Activated CD4-positive, alpha-beta T cell treated with anti-CD3 and anti-CD28 coated beads, Interleukin-2, amount 10 ng/mL, durations not matched to agents 7 days and 5 days (primary cell): ENCODE data around the gene ABI3BP. TPM values are rescaled to one million over a fixed set of nuclear protein-coding genes. Genes with fewer than 3 reads are reported as not detected.
"Not testable (repeated sequence)": the region's sequence is repeated elsewhere in the genome, so short reads cannot be mapped to it uniquely, and the experiment has no call there.

ENCODE experiments used
- CTCF ChIA-PET: fragments of 350-600 bp; sonication (Branson Sonifier 250); formaldehyde crosslinking; loops from one replicate; lab custom pipeline; 2021; ENCODE audit warnings: antibody characterized with exemption; lab: Charles Lee
- POLR2A ChIA-PET: fragments of 350-600 bp; sonication (Branson Sonifier 250); formaldehyde crosslinking; loops from one replicate; lab custom pipeline; 2021; ENCODE audit warnings: antibody characterized with exemption; lab: Charles Lee
- DNase-seq: peaks from one replicate; pipeline ENCODE4 v3.0.0-alpha.2; 2020
- H3K27ac Mint-ChIP-seq: one replicate; pipeline ENCODE4 v1.8.0; 2021; ENCODE audit warnings: mild to moderate bottlenecking, moderate library complexity, mixed read lengths
- H3K27me3 Mint-ChIP-seq: one replicate; pipeline ENCODE4 v1.8.0; 2021; ENCODE audit warnings: mixed read lengths
- H3K36me3 Mint-ChIP-seq: one replicate; pipeline ENCODE4 v1.8.0; 2021; ENCODE audit warnings: low read depth, mixed read lengths
- H3K4me1 Mint-ChIP-seq: one replicate; pipeline ENCODE4 v1.8.0; 2021; ENCODE audit warnings: mixed read lengths
- H3K4me3 Mint-ChIP-seq: one replicate; pipeline ENCODE4 v1.8.0; 2021; ENCODE audit warnings: mild to moderate bottlenecking, moderate library complexity, mixed read lengths
- H3K9me3 Mint-ChIP-seq: one replicate; pipeline ENCODE4 v1.8.0; 2021; ENCODE audit warnings: mixed read lengths
- total RNA-seq, 2 experiments: library from RNA; stranded (reverse); gene quantifications; one replicate each; pipeline ENCODE4 v1.2.3, GENCODE V29; 2021

ABI3BP gene
- total RNA-seq, 2 experiments from 2014 or later: not detected

DNA sequence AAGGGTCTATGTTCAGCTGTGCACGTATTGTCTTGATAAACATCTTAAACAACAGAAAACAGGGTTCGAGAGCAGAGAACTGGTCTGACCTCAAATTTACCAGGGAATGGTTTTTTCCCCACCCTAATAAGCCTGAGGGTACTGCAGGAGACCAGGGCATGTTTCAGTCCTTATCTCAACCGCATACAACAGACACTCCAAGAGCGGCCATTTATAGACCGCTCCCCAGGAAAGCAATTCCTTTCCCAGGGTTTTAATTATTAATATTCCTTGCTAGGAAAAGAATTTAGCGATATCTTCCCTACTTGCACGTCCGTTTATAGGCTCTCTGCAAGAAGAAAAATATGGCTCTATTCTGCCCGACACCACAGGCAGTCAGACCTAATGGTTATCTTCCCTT lies 19.1 kb upstream of the ABI3BP start:
- POLR2A ChIA-PET, H3K36me3 Mint-ChIP-seq, H3K4me1 Mint-ChIP-seq, CTCF ChIA-PET, H3K27ac Mint-ChIP-seq, H3K4me3 Mint-ChIP-seq, H3K27me3 Mint-ChIP-seq, DNase-seq: not testable (repeated sequence)
- H3K9me3 Mint-ChIP-seq: peaks cover 12% of the 10 kb centered on the region

DNA sequence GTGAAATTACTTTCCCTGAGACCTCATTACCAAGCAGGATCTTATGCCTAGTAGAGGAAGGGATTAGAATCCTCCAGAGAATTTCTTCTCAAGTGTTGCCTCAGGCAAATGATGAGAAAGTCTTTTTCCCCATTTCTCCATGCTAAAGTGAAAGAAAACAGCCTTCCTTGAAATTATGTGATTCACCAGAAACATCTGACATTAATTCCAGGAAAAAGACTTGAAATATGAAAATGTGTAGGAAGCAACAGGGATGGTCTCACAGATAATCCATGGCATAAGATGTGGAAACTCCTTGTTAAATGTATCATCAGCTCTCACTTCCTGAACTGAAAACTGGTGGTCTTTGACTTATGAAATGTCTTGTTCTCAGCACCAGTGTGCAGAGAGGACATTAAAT lies 17.9 kb upstream of the ABI3BP start:
- CTCF ChIA-PET: interaction anchor here (0.6 kb wide), 1 partner anchor 427 kb away, joined by 6 read pairs; no protein-coding TSS in a partner anchor
- no peak overlapping the region for H3K4me3 Mint-ChIP-seq

DNA sequence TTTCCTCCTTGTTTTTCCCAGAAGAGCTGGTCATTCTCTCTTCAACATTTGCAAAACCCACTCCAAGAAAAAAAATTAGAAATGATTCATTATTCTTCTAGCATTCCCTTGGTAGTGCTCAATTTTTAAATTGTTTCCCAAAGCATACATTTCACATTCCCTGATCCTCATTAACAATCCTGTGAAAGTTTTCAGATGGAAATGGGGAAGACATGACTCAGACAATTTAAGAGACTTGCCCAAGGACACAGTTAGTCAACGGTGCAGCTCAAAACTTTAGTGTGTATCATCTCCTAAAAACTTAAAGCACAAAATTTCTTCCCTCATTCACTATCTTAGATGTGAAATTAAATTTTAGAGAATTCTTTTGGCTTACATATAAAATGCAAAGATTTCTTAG lies 17.1 kb upstream of the ABI3BP start:
- DNase-seq: no peak
- H3K36me3 Mint-ChIP-seq: no peaks in the 10 kb centered on the region
- peaks cover 12% of the 10 kb centered on the region for H3K9me3 Mint-ChIP-seq
- H3K27ac Mint-ChIP-seq: no peak overlapping the region
- peaks cover 2% of the 10 kb centered on the region for H3K27me3 Mint-ChIP-seq
- POLR2A ChIA-PET: no interaction called here
- no peak overlapping the region for H3K4me3 Mint-ChIP-seq
- CTCF ChIA-PET: no interaction called here
- no peaks in the 10 kb centered on the region for H3K4me1 Mint-ChIP-seq

More for the DNA sequence above, 17.9 kb upstream of the ABI3BP start:
- no peaks in the 10 kb centered on the region for H3K36me3 Mint-ChIP-seq
- peaks cover 2% of the 10 kb centered on the region for H3K27me3 Mint-ChIP-seq
- POLR2A ChIA-PET: no interaction called here
- no peak overlapping the region for H3K27ac Mint-ChIP-seq
- H3K4me1 Mint-ChIP-seq: no peaks in the 10 kb centered on the region
- DNase-seq: no peak
- peaks cover 12% of the 10 kb centered on the region for H3K9me3 Mint-ChIP-seq

DNA sequence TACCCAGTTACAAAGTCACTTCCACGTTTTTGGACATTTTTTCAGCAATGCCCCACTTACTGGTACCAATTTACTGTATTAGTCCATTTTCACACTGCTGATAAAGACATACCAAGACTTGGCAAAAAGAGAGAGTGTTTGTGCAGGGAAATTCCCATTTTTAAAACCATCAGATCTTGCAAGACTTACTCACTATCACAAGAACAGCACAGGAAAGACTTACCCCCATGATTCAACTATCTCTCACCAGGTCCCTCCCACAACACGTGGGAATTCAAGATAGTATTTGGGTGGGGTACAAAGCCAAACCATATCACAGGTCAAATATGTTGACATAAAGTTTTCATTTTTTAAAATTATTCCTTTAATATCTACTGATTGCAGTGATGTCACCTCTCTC lies 16.2 kb upstream of the ABI3BP start:
- Mint-ChIP-seq H3K36me3 (no peaks in the 10 kb centered on the region), H3K27ac (no peak overlapping the region), H3K27me3 (no peaks in the 10 kb centered on the region), H3K9me3 (peaks cover 12% of the 10 kb centered on the region), H3K4me1 (no peaks in the 10 kb centered on the region), H3K4me3 (no peak overlapping the region)
- CTCF ChIA-PET: no interaction called here
- POLR2A ChIA-PET: no interaction called here
- no peak for DNase-seq

DNA sequence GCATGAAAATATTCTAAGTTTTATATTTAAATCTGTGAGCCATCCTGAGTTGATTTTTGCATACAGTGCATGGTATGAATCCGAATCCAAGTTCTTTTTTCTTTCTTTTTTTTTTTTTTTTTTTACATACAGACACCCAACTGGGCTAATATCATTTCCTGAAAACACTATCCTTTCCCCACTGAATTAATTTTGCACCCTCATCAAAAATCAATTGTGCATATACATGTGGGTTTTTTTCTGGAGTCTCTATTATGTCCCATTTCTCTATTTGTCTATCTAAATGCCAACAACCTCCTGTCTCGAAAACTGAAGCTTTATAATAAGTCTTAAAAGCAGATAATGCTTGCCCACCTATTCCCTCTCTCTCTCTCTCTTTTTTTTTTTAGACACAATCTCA lies 5.9 kb upstream of the ABI3BP start:
- Mint-ChIP-seq H3K27ac (no peak overlapping the region), H3K9me3 (no peaks in the 10 kb centered on the region), H3K27me3 (no peaks in the 10 kb centered on the region), H3K36me3 (no peaks in the 10 kb centered on the region), H3K4me3 (no peak overlapping the region), H3K4me1 (no peaks in the 10 kb centered on the region)
- CTCF ChIA-PET: no interaction called here
- DNase-seq: no peak
- POLR2A ChIA-PET: no interaction called here

DNA sequence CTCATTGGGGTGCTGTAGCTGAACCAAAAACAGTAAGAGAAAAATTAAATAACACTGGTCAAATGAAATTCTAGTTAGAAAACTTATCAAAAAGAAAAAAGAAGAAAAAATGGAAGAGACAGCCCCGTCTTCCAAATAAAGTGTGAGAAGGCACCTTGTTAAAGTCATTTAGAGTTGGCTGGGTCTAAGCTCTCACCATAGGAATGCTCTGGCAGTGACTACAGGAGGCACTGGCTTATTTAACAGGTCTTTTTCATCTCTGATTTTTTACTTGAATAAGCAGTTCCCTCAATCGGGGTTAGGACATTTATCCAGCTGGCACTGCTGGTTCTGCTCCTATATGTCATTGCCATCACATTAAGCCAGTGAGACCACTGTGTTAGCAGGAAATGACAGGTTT lies 1.6 kb upstream of the ABI3BP start:
- no peaks in the 10 kb centered on the region for H3K36me3 Mint-ChIP-seq
- no peak overlapping the region for H3K4me3 Mint-ChIP-seq
- CTCF ChIA-PET: no interaction called here
- no peak for DNase-seq
- peaks cover 8% of the 10 kb centered on the region for H3K27me3 Mint-ChIP-seq
- POLR2A ChIA-PET: no interaction called here
- H3K9me3 Mint-ChIP-seq: no peaks in the 10 kb centered on the region
- H3K27ac Mint-ChIP-seq: no peak overlapping the region
- H3K4me1 Mint-ChIP-seq: no peaks in the 10 kb centered on the region

DNA sequence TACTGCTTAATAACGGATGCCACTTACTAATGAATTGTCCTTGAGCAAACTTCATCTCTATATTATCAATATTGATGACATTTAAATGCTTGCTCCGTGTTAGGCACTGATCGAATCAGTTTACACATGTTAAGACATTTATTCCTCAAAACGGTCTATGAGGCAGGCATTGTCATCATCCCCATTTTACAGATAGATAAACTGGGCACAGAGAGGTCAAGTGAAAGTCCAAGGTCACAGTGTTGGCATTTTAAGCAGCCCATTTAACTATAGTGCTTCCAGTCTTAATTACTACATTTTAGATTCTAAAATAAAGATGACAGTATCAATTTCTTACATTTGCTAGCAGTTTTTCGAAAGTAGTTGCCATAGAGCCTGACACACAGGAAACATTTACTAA lies 966 bp upstream of the ABI3BP start:
- POLR2A ChIA-PET: no interaction called here
- no peaks in the 10 kb centered on the region for H3K36me3 Mint-ChIP-seq
- CTCF ChIA-PET: no interaction called here
- H3K27ac Mint-ChIP-seq: no peak overlapping the region
- peaks cover 8% of the 10 kb centered on the region for H3K27me3 Mint-ChIP-seq
- H3K4me1 Mint-ChIP-seq: no peaks in the 10 kb centered on the region
- DNase-seq: no peak
- H3K9me3 Mint-ChIP-seq: no peaks in the 10 kb centered on the region
- no peak overlapping the region for H3K4me3 Mint-ChIP-seq

DNA sequence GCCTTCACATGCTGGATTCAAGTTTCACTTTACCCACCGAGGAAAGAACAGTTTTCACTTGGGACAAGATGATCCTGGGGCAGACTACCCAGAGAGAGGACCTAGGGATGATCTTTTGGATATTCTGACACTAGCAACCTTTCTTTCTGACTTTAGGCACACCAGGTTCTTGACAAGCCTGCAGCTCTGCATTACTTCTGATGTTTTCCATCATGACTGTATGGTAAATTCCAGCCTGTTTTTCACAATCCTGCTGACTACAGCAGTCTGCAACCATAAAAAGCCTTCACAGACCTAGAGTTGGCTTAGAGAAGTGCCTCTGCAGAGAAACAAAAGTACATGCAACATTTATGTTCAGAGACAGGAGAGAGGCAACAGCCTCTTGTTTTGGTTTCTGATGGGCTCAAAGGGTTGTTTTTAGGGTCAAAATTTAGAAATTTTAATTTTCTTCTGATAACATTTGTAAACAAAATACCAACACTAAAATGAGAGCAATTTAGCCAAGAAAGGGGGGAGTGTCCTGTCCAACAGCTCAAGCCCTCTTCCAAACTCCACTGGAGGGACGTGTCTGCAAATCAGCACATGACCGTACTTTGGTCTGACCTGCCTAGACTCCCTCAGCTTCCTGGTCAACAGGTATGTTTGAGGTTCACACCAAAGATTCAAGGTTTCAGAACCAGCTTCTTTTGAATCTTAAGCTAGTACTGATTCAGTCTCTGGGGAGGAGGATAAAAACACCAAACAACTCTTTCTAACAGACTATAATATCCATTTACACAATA lies 799 bp downstream of the ABI3BP start:
- H3K27ac Mint-ChIP-seq: no peak overlapping the region
- H3K27me3 Mint-ChIP-seq: peaks cover 15% of the 10 kb centered on the region
- H3K9me3 Mint-ChIP-seq: no peaks in the 10 kb centered on the region
- no peaks in the 10 kb centered on the region for H3K36me3 Mint-ChIP-seq
- no peak for DNase-seq
- CTCF ChIA-PET: no interaction called here
- H3K4me1 Mint-ChIP-seq: no peaks in the 10 kb centered on the region
- no peak overlapping the region for H3K4me3 Mint-ChIP-seq
- POLR2A ChIA-PET: no interaction called here

DNA sequence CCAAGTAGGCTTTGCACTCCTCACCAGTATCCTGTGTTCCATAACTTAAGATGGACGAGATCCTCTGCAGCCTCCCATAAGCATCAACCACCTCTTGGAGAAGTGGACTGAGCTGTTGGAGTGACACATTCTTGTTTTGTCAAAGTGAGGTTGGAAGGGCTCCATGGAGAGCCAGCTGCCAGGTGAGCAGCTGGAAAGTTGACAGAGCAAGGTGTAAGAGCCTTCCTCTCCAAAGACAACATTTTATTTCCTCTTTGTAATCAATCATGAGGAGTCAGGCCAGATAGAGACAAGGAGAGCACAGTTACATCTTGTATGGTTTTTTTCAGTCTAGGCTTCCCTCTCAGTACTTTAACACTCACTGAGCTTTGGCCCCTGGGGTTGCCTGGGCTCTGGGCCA lies 5.1 kb downstream of the ABI3BP start:
- Mint-ChIP-seq H3K4me1 (no peaks in the 10 kb centered on the region), H3K4me3 (no peak overlapping the region), H3K27ac (no peak overlapping the region), H3K36me3 (no peaks in the 10 kb centered on the region), H3K9me3 (no peaks in the 10 kb centered on the region), H3K27me3 (peaks cover 13% of the 10 kb centered on the region)
- POLR2A ChIA-PET: no interaction called here
- DNase-seq: no peak
- CTCF ChIA-PET: no interaction called here

DNA sequence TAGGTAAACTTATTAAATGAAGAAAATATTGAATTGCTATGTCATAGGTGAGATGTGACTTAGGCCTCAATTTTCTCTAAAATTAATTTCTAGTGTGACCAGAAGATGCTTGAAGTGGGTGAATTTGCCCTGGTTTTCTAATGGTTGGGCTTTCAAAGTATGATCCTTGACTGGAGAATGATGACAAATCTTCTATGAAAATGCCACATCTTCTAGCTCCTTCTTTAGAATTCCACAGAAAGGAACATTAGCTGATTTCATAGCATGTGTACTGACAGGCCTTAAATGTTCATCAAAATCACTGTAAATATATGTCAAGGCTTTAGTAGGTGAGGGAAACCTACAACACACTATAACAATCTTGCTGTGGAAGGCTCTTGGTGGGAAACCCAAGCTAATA lies 8.9 kb downstream of the ABI3BP start:
- Mint-ChIP-seq H3K9me3 (no peaks in the 10 kb centered on the region), H3K4me1 (no peaks in the 10 kb centered on the region), H3K36me3 (no peaks in the 10 kb centered on the region), H3K27me3 (peaks cover 10% of the 10 kb centered on the region), H3K4me3 (no peak overlapping the region), H3K27ac (no peak overlapping the region)
- no peak for DNase-seq
- ChIA-PET POLR2A (no interaction called here), CTCF (interaction anchor here (0.8 kb wide), 1 partner anchor 118 kb away, joined by 3 read pairs; no protein-coding TSS in a partner anchor)

DNA sequence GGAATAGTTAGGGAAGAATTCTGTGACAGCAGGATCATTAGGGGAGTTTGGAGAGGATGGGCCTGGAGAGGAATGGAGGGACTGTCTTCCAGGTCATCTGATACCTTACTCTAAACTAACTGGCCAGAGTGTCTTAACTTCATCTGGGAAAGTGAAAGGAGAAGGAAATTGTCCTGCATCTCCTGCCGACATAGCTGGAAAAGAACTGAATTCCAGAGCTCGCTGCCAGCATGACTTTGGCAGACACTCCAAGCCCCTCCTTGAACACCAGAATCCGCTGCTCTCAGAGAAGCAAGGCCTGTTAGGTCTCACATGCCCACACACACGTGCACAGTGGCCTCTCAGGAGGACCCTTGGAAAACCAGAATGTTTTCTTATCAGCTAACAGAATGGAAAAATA lies 10.5 kb downstream of the ABI3BP start:
- ChIA-PET CTCF (interaction anchor here (0.6 kb wide), 1 partner anchor 314 kb away, joined by 3 read pairs; no protein-coding TSS in a partner anchor), POLR2A (no interaction called here)
- H3K4me3 Mint-ChIP-seq: no peak overlapping the region
- DNase-seq: no peak
- peaks cover 3% of the 10 kb centered on the region for H3K27me3 Mint-ChIP-seq
- no peaks in the 10 kb centered on the region for H3K9me3 Mint-ChIP-seq
- H3K4me1 Mint-ChIP-seq: no peaks in the 10 kb centered on the region
- H3K27ac Mint-ChIP-seq: no peak overlapping the region
- no peaks in the 10 kb centered on the region for H3K36me3 Mint-ChIP-seq

DNA sequence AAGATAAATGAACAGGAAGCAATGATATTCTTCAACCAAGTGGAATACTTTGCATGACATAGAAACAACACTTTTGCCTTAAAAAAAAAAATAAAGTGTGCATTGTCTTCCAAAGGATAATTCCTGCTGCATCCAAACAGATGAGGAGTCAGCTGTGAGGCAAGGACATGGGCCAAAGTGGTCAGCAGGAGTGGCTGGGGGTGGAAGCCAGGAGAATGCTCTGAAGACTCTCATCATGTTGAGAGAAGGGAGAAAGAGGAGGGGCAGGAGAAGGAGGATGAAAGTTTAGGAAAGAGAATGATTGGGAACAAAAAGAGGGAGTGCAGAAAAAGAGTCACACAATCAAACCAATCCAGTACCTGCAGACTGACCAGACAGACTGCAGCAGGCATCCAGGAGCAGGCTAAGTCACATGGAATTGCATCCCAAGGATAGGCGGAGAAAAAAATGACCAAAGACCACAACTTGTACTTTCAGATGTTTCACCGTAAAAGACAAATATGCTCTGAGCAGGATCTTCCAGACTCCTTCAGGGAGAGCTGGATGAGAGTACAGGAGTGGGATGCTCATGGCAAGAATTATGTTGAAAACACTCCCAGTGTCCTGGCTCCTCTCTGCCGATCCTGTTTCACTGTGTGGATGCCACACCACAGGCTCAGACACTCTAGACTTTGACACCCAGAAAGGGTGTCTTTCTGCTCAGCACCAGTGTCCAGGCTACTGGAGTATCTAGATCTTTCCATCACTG lies 11.9 kb downstream of the ABI3BP start:
- Mint-ChIP-seq H3K4me1 (no peaks in the 10 kb centered on the region), H3K36me3 (no peaks in the 10 kb centered on the region), H3K27ac (no peak overlapping the region), H3K4me3 (no peak overlapping the region), H3K27me3 (peaks cover 3% of the 10 kb centered on the region), H3K9me3 (no peaks in the 10 kb centered on the region)
- DNase-seq: no peak
- CTCF ChIA-PET: no interaction called here
- POLR2A ChIA-PET: no interaction called here

DNA sequence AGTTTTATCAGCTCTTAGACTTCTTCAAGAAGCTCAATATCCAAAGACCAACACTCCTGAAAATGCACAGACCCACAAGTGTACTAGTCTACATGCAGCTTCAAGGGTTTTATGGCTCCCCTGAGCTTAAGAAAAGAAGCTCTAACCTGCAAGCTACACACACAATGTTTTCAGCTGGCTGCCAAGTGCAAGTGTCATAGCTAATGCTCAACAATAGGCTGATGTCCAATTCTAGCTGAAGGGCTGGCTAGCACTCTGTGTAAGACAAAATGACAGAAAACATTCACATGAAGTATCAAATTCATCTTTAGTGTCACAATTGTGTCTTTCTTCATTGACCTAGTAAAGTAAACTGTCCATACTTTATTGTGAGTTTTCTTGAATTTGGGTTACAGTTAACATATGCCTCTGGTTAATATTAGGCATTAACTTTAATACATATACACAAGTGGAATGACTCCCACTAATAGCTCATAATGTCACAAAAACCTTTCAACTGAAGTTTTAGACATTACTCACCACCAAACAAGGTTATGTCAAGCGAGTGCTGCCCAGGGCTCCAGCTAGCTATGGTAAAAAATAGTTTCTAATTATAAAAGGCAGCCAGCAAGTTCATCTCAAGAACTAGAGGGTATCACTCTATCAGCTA lies 15.1 kb downstream of the ABI3BP start:
- Mint-ChIP-seq H3K27ac (no peak overlapping the region), H3K27me3 (peaks cover 7% of the 10 kb centered on the region), H3K4me3 (no peak overlapping the region), H3K9me3 (no peaks in the 10 kb centered on the region), H3K36me3 (no peaks in the 10 kb centered on the region), H3K4me1 (no peaks in the 10 kb centered on the region)
- CTCF ChIA-PET: no interaction called here
- POLR2A ChIA-PET: no interaction called here
- no peak for DNase-seq
